GM12873 (cell line): ENCODE data around the gene MLLT1.

Source experiments
- CTCF ChIP-seq: IDR thresholded peaks from 2 replicates; pipeline ENCODE4 v1.5.1; 2012; ENCODE audit warnings: low read depth, mild to moderate bottlenecking, moderate library complexity, low read length, control low read depth; ENCODE audit not compliant: insufficient read depth; ENCODE audit errors: missing control alignments

The MLLT1 gene

GRCh38 chr19:6261883-6262282 is 17.9 kb downstream of the MLLT1 start:
- TF ChIP-seq CTCF = no peak

GRCh38 chr19:6260912-6261650 is 18.7 kb downstream of the MLLT1 start:
- TF ChIP-seq CTCF = peak; percentile 62

GRCh38 chr19:6260376-6260775 is 19.4 kb downstream of the MLLT1 start:
- TF ChIP-seq CTCF = no peak

- no peak for TF ChIP-seq CTCF
Observed at GRCh38 chr19:6259312-6259861, 20.4 kb downstream of the MLLT1 start.

- no peak for TF ChIP-seq CTCF
Observed at GRCh38 chr19:6258812-6259311, 20.9 kb downstream of the MLLT1 start.

GRCh38 chr19:6253954-6254733 is 25.6 kb downstream of the MLLT1 start:
- no peak for TF ChIP-seq CTCF

- no peak for TF ChIP-seq CTCF
Observed at GRCh38 chr19:6252066-6252465, 27.7 kb downstream of the MLLT1 start.
